HG02852 (cell line): ENCODE measurements around the gene AIF1.

ENCODE experiments used
- ATAC-seq: cut with Tn5 transposase; IDR thresholded peaks from one replicate; pipeline ENCODE4 v1.9.1; 2021; ENCODE audit warnings: mild to moderate bottlenecking, moderate library complexity; ENCODE audit not compliant: unreplicated experiment

The AIF1 gene

DNA sequence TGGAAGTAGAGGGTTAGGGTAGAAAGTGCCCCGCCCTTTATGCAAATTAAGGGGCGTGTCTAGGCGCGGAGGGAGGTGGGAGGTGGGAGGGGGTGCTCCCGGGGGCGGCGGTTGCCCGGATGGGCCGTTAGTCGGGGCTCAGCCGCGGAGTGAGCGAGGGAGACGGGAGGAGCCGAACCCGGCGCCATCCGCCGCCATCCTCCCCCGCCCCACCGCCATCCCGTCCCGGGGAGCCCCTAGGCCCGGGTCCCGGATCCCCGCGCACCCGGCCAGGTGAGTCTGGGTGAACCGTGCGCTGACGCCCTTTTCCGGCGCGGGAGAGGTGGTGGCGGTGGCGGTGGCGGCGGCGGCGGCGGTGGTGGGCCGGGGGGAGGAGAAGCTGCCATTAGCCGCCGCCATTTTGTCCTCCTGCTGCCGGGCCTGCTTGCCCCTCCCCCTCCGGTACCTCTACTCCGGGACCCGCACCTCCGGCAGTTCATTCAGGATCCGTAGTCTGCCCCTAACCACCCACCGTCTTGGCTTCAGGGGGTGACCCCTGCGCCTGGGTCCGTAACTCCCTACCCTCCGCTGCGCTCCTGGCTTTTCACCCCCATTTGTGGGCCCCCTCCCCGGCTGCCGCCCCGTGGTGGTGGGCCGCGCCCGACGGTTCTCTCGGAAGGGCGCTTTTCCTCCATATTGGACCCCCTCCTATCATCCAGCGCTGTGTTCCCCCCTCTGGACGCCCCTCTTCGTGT is 5.7 kb downstream of the AIF1 start, which contains the start of gene PRRC2A:
Gene PRRC2A (plus strand): TSS at position 130 of the 734 bp plus-strand sequence. CDS start 2,075 bp downstream, outside the sequence.
- ATAC-seq, result peak; percentile 49

DNA sequence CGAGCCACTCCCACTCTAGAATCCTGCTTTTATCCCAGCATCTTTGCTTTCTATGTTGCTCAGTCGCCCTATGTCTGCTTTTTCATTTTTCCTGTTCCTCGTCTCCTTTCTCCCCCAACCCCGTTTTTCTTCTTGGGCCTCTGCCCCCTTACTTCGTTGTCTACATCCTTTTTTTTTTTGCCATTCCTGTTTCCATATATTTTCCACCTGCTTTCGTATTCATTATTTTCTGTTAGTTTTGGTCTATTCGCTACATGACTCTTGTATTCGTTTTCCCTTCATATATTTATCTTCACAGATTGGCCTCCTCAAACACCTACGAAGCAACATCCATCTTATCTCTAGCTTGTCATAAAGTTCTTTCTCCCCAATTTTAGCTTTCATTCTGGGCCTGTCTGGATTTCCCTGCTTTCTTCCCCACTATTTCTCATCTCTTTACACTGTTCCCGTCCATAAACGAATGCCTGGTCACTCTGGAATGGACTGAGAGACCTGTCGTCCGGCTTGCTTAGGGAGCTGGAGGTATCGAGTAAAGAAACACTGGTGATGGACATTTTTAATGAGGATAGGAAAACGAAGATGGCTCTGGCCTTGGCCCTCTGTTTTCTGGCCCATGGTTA is 6.4 kb downstream of the AIF1 start:
- ATAC-seq, result no peak

DNA sequence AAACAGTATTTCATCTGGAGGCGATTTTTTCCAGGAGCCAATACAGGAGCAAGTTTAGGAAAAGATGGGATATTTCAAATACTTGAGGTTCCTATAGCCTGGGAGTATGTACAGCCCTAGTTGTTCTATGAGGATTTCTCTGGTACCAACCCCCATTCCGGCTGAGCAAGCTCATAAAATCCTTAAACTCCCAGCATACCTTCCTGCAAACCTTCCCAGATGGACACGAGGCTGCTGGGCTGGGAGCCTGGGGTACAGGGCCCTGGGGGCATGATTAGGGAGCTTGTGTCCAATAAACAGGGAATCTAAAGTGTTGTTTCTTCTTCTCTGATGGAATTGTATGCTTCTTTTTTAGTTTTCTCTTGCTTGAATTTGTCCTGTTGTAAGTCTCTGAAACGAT is 7.0 kb downstream of the AIF1 start:
- no peak for ATAC-seq

DNA sequence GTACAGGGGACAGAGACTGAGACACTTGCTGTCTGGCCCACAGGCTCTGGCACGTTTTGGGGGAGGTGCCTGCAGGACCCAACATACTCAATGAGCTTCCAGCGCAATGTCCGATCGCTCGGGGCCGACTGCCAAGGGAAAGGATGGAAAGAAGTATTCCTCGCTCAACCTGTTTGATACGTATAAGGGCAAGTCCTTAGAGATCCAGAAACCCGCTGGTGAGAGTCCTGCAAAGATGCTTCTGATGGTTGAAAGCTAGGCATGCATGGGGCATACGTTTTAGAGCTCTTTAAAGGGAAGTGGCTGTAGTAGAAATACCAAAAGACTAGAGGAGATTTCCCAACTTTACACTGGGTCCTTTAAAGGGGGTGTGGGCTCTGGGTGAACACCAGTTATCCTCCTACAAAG is 7.7 kb downstream of the AIF1 start:
- no peak for ATAC-seq

DNA sequence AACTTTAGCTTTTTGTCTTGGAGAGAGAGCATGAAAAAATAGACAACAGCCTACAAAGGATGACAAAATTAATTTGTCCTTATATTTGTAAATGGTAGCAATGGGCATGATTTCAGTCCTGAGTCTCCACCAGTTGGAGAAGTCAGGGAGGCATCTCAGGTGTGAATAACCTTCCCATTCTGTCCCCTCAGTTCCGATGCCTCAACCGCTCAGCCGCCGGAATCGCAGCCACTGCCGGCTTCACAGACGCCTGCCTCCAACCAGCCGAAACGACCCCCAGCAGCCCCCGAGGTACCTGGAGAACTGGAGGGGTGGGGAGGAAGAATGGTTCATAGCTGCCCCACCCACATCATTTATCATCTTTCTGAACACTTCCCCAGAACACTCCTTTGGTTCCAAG is 9.0 kb downstream of the AIF1 start:
- ATAC-seq, result no peak

DNA sequence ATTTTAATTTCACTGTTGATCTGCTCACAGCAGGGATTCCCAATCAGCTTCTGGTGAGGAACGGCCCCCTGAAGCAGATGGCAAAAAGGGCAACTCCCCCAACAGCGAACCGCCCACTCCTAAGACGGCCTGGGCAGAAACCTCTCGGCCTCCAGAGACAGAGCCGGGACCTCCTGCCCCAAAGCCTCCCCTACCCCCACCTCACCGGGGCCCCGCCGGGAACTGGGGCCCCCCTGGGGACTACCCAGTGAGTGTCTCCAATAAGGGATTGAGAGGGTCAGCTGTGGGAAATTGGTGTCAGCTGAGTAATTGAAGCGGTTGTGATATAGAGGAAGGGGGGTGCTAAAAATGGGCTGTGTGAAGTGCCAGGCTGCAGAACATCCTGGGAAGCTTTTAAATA is 11.9 kb downstream of the AIF1 start:
- no peak for ATAC-seq

DNA sequence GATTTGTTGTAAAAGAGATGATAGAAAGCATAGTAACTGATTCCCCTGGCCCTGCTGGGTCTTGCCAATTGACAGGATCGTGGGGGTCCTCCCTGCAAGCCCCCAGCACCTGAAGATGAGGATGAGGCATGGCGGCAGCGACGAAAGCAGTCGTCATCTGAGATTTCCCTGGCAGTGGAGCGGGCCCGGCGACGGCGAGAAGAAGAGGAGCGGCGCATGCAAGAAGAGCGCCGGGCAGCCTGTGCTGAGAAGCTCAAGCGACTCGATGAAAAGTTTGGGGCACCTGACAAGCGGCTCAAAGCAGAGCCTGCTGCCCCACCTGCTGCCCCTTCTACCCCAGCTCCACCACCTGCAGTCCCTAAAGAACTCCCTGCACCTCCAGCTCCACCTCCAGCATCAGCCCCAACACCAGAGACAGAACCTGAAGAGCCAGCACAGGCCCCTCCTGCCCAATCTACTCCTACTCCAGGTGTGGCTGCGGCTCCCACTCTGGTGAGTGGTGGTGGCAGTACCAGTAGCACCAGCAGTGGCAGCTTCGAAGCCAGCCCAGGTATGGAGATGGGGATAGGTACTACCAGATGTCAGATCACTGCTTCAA is 12.8 kb downstream of the AIF1 start:
- no peak for ATAC-seq

DNA sequence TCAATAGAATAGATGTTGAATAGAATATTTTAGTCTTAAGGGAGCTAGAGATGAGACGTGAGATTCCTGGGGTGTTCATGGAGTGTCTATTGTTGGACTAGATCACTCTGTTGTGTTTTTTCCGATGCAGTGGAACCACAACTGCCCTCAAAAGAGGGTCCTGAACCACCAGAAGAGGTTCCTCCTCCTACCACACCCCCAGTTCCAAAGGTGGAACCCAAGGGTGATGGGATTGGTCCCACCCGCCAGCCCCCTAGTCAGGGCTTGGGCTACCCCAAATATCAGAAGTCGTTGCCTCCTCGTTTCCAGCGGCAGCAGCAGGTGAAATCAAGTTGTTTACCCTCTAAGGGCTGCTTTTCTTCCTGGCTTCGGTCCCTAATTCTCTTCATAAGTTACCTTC is 14.0 kb downstream of the AIF1 start:
- no peak for ATAC-seq

DNA sequence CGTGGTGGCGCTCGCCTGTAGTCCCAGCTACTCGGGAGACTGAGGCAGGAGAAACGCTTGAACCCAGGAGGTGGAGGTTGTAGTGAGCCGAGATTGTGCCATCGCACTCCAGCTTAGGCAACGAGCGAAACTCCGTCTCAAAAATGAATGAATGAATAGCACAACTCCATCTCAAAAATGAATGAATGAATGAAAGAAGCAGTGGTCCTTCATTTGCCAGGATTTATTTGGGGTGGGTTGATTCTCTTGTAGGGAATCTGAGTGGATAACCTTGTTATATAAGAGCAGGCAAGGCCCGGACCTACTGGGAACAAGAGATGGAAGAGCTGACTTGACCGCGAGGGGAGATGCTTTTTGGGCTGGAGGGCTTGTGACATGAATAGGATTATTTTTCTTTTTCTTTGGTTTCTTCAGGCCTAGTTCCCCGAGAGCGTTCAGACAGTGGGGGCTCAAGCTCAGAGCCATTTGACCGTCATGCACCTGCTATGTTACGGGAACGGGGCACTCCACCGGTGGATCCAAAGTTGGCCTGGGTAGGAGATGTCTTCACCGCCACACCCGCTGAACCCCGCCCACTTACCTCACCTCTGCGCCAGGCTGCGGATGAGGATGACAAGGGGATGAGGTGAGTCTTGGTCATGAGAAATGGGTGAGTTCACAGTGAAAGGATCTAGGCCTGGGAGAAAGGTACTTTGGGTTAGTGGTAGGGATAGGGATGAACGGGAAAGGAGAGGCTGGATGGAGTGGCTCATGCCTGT is 15.3 kb downstream of the AIF1 start:
- ATAC-seq, result no peak

DNA sequence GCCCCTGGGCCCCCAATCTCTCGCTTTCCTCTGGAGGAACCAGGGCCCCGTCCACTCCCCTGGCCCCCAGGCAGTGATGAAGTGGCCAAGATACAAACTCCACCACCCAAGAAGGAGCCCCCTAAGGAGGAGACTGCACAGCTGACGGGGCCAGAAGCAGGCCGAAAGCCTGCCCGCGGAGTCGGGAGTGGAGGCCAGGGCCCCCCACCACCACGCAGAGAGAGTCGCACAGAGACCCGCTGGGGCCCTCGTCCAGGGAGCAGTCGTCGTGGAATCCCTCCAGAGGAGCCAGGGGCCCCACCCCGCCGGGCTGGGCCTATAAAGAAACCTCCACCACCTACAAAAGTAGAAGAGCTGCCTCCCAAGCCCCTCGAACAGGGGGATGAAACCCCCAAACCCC is 16.2 kb downstream of the AIF1 start:
- no peak for ATAC-seq

DNA sequence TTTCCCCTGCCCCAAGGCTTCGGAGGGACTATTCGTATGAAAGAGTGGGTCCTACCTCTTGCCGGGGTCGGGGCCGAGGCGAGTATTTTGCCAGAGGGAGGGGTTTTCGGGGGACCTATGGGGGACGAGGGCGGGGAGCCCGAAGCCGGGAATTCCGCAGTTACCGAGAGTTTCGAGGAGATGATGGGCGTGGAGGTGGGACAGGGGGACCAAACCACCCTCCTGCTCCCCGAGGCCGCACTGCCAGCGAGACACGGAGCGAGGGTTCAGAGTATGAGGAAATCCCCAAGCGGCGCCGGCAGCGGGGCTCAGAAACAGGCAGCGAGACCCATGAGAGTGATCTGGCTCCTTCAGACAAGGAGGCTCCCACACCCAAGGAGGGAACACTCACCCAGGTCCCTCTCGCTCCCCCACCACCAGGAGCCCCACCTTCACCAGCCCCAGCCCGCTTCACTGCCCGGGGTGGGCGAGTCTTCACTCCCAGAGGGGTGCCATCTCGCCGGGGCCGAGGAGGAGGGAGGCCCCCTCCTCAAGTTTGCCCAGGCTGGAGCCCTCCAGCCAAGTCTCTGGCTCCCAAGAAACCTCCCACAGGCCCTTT is 16.7 kb downstream of the AIF1 start:
- ATAC-seq, result no peak

DNA sequence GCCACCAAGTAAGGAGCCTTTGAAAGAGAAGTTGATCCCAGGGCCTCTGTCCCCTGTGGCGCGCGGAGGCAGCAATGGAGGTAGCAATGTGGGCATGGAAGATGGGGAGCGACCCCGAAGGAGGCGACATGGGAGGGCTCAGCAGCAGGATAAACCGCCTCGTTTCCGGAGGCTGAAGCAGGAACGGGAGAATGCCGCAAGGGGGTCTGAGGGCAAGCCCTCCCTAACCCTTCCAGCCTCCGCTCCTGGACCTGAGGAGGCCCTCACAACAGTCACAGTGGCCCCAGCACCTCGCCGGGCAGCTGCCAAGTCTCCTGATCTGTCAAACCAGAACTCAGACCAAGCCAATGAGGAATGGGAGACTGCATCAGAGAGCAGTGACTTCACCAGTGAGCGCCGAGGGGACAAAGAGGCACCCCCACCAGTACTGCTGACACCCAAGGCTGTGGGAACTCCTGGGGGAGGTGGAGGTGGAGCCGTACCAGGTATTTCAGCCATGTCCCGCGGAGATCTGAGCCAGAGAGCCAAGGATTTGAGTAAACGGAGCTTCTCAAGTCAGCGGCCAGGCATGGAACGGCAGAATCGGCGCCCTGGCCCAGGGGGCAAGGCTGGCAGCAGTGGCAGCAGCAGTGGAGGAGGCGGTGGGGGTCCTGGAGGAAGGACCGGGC is 17.4 kb downstream of the AIF1 start:
- no peak for ATAC-seq

DNA sequence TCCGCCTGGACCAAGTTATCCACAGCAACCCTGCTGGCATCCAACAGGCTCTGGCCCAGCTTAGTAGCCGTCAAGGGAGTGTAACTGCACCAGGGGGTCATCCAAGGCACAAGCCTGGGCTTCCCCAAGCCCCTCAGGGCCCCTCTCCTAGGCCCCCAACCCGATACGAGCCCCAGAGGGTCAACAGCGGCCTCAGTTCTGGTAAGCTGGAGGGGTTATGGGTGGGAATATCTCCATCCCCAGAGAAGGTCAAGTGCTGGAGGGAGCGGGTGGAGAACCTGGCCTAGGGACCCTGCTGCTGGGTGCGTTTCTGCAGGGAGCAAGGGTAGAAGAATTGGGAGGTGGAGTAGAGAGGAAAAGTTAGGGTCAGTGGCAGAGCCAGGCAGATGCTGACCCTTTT is 18.4 kb downstream of the AIF1 start:
- no peak for ATAC-seq

DNA sequence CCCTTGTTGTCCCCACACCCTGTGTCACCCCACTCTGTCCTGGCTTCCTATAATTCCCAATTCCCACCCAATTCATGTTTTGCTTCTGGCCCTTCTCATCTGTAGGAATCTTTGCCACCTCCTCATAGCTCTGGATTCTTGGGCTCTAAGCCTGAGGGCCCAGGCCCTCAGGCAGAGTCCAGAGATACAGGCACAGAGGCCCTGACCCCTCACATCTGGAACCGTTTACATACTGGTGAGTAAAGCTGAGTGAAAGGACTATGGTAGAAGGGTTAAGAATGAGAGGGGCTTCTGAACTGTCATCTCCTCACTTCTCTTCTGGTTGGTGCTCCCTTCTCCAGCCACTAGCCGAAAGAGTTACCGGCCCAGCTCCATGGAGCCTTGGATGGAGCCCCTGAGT is 19.1 kb downstream of the AIF1 start:
- no peak for ATAC-seq

DNA sequence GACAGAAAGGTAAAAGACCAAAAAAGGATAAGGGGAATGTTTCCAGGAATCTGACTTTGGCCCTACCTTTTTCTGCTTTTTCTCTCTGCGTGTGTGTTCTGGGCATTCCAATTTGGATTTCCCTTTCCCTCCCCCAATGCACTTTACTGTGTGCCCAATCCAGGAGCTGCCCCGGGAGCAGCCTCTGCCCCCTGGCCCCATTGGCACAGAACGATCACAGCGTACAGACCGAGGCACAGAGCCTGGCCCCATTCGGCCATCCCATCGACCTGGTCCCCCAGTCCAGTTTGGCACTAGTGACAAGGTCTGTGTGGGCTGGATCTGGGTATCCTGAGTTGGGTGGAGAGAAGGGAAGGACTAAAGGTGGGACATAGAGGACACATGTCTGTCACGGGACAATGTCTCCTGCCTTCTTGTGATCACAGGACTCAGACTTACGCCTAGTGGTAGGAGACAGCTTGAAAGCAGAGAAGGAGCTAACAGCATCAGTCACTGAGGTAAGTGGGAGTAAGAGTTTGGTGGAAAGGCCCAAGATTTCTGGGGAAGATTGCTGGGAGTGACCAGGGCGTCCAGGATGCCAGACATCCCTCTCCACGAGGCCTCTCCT is 20.0 kb downstream of the AIF1 start:
- ATAC-seq, result no peak

DNA sequence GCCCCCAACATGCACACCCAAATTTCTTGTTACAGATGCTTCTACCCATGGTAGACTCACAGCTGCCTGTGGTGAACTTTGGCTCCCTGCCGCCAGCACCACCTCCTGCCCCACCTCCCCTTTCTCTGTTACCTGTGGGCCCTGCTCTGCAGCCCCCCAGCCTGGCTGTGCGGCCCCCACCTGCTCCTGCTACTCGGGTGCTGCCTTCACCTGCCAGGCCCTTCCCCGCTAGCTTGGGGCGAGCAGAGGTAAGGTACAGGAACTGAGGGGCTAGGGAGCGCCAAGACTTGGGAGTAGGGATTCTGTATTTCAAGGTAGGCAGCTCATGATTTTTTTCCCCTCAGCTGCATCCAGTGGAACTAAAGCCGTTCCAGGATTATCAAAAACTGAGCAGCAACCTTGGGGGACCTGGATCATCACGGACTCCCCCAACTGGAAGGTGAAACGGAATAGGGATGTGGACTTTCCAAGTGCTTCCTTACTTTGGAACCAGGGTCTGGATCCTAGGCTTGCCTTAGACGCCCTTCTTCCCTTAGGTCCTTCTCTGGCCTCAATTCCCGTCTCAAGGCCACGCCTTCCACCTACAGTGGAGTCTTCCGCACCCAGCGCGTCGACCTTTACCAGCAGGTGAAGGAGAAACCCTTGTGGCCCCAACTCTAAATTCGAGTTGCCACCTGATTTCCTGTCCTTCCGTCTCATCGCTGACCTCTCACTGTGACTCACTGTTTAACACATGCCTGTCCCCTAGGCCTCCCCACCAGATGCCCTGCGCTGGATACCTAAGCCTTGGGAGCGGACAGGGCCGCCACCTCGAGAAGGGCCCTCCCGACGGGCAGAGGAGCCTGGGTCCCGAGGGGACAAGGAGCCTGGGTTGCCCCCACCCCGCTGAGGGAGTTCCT is 21.9 kb downstream of the AIF1 start:
- ATAC-seq, result no peak

DNA sequence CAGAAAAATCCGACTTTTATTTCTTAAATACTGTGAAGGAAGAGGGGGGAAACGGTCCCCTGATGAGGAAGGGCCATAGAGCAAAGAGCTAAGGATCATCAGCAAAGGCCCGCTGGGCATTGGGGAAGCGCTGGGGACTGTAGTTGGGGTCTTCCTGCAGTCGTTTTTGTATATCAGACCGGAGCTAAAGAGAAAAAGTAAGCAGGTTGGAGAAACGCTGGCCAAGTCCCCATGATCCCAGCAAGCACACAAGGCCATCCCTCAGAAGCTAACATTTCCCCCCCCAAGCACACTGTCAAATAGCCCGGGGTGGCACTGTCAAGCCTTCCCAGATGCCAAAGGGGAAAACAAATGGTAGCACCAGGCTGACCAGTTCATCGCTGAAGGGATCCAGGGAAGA is 24.0 kb downstream of the AIF1 start:
- ATAC-seq, result no peak

DNA sequence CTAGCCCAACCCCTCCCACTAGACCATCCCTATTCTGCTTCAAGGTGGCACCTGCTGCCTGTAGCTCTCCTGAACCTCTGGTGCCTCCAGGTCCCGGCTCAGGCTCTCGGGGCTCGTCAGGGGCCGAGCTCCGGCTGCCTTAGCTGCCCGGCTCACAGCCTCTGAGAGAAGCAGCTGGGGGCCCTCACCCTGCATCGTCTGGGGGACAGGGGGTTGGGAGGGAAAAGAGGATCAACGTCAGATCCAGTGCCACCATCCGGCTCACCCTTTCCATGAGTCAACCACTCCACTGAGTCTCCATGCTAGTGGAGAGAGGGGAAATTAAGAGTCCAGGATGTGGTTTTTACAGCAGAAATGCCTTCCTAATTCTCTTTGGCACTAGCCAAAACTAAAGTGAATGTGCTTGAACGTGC is 24.4 kb downstream of the AIF1 start:
- no peak for ATAC-seq

DNA sequence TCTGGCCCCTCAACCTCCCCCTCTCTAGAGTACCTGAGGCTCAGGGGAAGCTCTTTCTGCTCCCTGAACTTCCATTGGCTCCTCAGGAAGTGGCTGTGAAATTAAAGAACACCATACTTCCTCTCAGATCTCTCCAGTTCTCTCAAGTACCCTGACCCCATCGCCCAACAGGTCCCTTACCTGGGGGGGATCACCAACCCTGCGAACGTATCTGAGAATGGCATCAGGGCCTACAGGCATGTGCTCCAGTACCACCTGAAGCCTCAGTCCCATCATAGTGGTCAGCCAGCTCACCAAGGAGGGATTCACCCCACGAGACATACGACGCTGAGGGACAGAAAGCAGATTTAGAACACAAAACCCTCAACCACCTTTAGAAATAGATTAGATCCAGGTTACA is 25.6 kb downstream of the AIF1 start:
- ATAC-seq, result no peak
